Dendritic cell treated with granulocyte-macrophage colony-stimulating factor and Interleukin-4, amounts not matched to agents 40 ng/mL and 50 ng/mL, for 4 days (primary cell): ENCODE measurements around the gene SC5D.

ENCODE experiments used
- H3K27ac Mint-ChIP-seq: one replicate; pipeline ENCODE4 v1.8.0; 2022; ENCODE audit warnings: mild to moderate bottlenecking, mixed read lengths
- H3K27me3 Mint-ChIP-seq: one replicate; pipeline ENCODE4 v1.8.0; 2022; ENCODE audit warnings: mild to moderate bottlenecking, mixed read lengths
- H3K36me3 Mint-ChIP-seq: one replicate; pipeline ENCODE4 v1.8.0; 2022; ENCODE audit warnings: low read depth, mixed read lengths
- H3K4me1 Mint-ChIP-seq: one replicate; pipeline ENCODE4 v1.8.0; 2022; ENCODE audit warnings: low read depth, mixed read lengths
- H3K4me3 Mint-ChIP-seq: one replicate; pipeline ENCODE4 v1.8.0; 2022; ENCODE audit warnings: mild to moderate bottlenecking, moderate library complexity, mixed read lengths
- H3K9me3 Mint-ChIP-seq: one replicate; pipeline ENCODE4 v1.8.0; 2022; ENCODE audit warnings: mixed read lengths
- intact Hi-C: fragments of 100-400 bp; cut with micrococcal nuclease; formaldehyde crosslinking; loops from one replicate; pipeline ENCODE4 v1.15.0; 2022

The SC5D gene

GRCh38 chr11:121347094-121347493 is 54.5 kb downstream of the SC5D start:
- Mint-ChIP-seq H3K9me3 (no peaks in the 10 kb centered on the region), H3K27ac (no peak overlapping the region), H3K4me3 (no peak overlapping the region), H3K4me1 (peaks cover 8% of the 10 kb centered on the region), H3K27me3 (no peaks in the 10 kb centered on the region), H3K36me3 (no peaks in the 10 kb centered on the region)
- intact Hi-C loops = no loop called here

- intact Hi-C loops = no loop called here
- H3K36me3 Mint-ChIP-seq = no peaks in the 10 kb centered on the region
- H3K4me1 Mint-ChIP-seq = peaks cover 8% of the 10 kb centered on the region
- H3K27ac Mint-ChIP-seq = no peak overlapping the region
- no peaks in the 10 kb centered on the region for H3K9me3 Mint-ChIP-seq
- H3K27me3 Mint-ChIP-seq = no peaks in the 10 kb centered on the region
- H3K4me3 Mint-ChIP-seq = no peak overlapping the region
Measured at GRCh38 chr11:121347813-121348212, 55.2 kb downstream of the SC5D start.

GRCh38 chr11:121348220-121348875 is 55.8 kb downstream of the SC5D start:
- peaks cover 8% of the 10 kb centered on the region for H3K4me1 Mint-ChIP-seq
- H3K4me3 Mint-ChIP-seq = no peak overlapping the region
- no peaks in the 10 kb centered on the region for H3K27me3 Mint-ChIP-seq
- no peaks in the 10 kb centered on the region for H3K9me3 Mint-ChIP-seq
- H3K36me3 Mint-ChIP-seq = no peaks in the 10 kb centered on the region
- H3K27ac Mint-ChIP-seq = no peak overlapping the region
- intact Hi-C loops = no loop called here

- Mint-ChIP-seq H3K27me3 (peaks cover 2% of the 10 kb centered on the region), H3K36me3 (no peaks in the 10 kb centered on the region), H3K9me3 (no peaks in the 10 kb centered on the region), H3K4me1 (peaks cover 12% of the 10 kb centered on the region), H3K27ac (no peak overlapping the region), H3K4me3 (no peak overlapping the region)
- intact Hi-C loops = no loop called here
Measured at GRCh38 chr11:121349790-121350189, 57.2 kb downstream of the SC5D start.

GRCh38 chr11:121350314-121351082 is 57.9 kb downstream of the SC5D start:
- Mint-ChIP-seq H3K36me3 (no peaks in the 10 kb centered on the region), H3K4me3 (no peak overlapping the region), H3K4me1 (peaks cover 12% of the 10 kb centered on the region), H3K27ac (no peak overlapping the region), H3K27me3 (peaks cover 2% of the 10 kb centered on the region), H3K9me3 (no peaks in the 10 kb centered on the region)
- intact Hi-C loops = no loop called here

GRCh38 chr11:121351083-121351630 is 58.6 kb downstream of the SC5D start:
- H3K27ac Mint-ChIP-seq = no peak overlapping the region
- no peaks in the 10 kb centered on the region for H3K9me3 Mint-ChIP-seq
- peaks cover 12% of the 10 kb centered on the region for H3K4me1 Mint-ChIP-seq
- H3K36me3 Mint-ChIP-seq = no peaks in the 10 kb centered on the region
- peaks cover 2% of the 10 kb centered on the region for H3K27me3 Mint-ChIP-seq
- no peak overlapping the region for H3K4me3 Mint-ChIP-seq
- intact Hi-C loops = no loop called here

- no peak overlapping the region for H3K4me3 Mint-ChIP-seq
- peaks cover 13% of the 10 kb centered on the region for H3K4me1 Mint-ChIP-seq
- no peak overlapping the region for H3K27ac Mint-ChIP-seq
- H3K36me3 Mint-ChIP-seq = no peaks in the 10 kb centered on the region
- H3K27me3 Mint-ChIP-seq = peaks cover 2% of the 10 kb centered on the region
- intact Hi-C loops = no loop called here
- H3K9me3 Mint-ChIP-seq = no peaks in the 10 kb centered on the region
Measured at GRCh38 chr11:121352251-121352891, 59.8 kb downstream of the SC5D start.

- intact Hi-C loops = no loop called here
- Mint-ChIP-seq H3K27me3 (peaks cover 2% of the 10 kb centered on the region), H3K27ac (no peak overlapping the region), H3K4me1 (peaks cover 21% of the 10 kb centered on the region), H3K9me3 (no peaks in the 10 kb centered on the region), H3K4me3 (no peak overlapping the region), H3K36me3 (no peaks in the 10 kb centered on the region)
Measured at GRCh38 chr11:121354192-121354591, 61.6 kb downstream of the SC5D start.

- intact Hi-C loops = no loop called here
- H3K4me1 Mint-ChIP-seq = peaks cover 22% of the 10 kb centered on the region
- no peaks in the 10 kb centered on the region for H3K9me3 Mint-ChIP-seq
- no peak overlapping the region for H3K27ac Mint-ChIP-seq
- H3K4me3 Mint-ChIP-seq = no peak overlapping the region
- peaks cover 2% of the 10 kb centered on the region for H3K27me3 Mint-ChIP-seq
- no peaks in the 10 kb centered on the region for H3K36me3 Mint-ChIP-seq
Measured at GRCh38 chr11:121356357-121356756, 63.8 kb downstream of the SC5D start.
